HepG2 (cell line): ENCODE data around the gene CYBRD1. TPM values are rescaled to one million over a fixed set of nuclear protein-coding genes. Genes with fewer than 3 reads are reported as not detected.

Experiments used
- ATAC-seq: fragments of 200-7000 bp; cut with Tn5 transposase; 3 replicates; pipeline ENCODE4 v1.9.1; 2020; ENCODE audit warnings: mild to moderate bottlenecking, moderate library complexity
- BruUV-seq: library from RNA; stranded (reverse); fragments of 400-500 nt; replicated peaks from 2 replicates; lab custom pipeline; 2021; lab: Mats Ljungman, UMichigan
- CTCF ChIA-PET: fragments of 300-600 bp; formaldehyde crosslinking; extraction: SDS; loops from one replicate; lab custom pipeline; 2021; ENCODE audit warnings: low total read pairs, inconsistent platforms, low intra/inter-chr PET ratio; lab: Yijun Ruan, JAX
- POLR2A ChIA-PET: fragments of 350-600 bp; sonication (Branson Sonifier 250); formaldehyde crosslinking; loops from one replicate; lab custom pipeline; 2020; ENCODE audit warnings: antibody characterized with exemption, inconsistent platforms; lab: Yijun Ruan, JAX
- DNase-seq: peaks from one replicate; pipeline ENCODE4 v3.0.0-alpha.2; 2015; ENCODE audit warnings: low spot score
- FAIRE-seq: peaks from 3 replicates; lab custom pipeline; 2011; peaks lifted over from hg19 to GRCh38; lab: Jason Lieb, UNC
- H2AFZ ChIP-seq: one replicate; pipeline ENCODE4 v1.6.1; 2011; ENCODE audit warnings: low read length, inconsistent platforms
- H3K27ac ChIP-seq: fragments of 300-600 bp; 3 replicates; pipeline ENCODE4 v1.8.0; 2011; ENCODE audit warnings: mixed run types, mild to moderate bottlenecking, mixed read lengths, low read length, inconsistent platforms; ENCODE audit not compliant: insufficient read depth; ENCODE audit errors: extremely low read length
- H3K27me3 ChIP-seq, 2 experiments: fragments of 200-600 bp in 1 of 2; 2 replicates in 1 of 2; 3 replicates in 1 of 2; pipeline versions ENCODE4 v1.6.0 to v1.8.0; 2011; ENCODE audit warnings: low read length in 2 of 2, mild to moderate bottlenecking in 2 of 2, moderate library complexity in 2 of 2, inconsistent platforms in 1 of 2; ENCODE audit not compliant: insufficient read depth in 2 of 2, control insufficient read depth in 1 of 2
- H3K36me3 ChIP-seq, 2 experiments: fragments of 200-600 bp in 1 of 2; replicated peaks in 1 of 2; 2 replicates in 1 of 2; 3 replicates in 1 of 2; pipeline versions ENCODE4 v1.5.1 to v1.8.0; 2011; ENCODE audit warnings: low read length in 2 of 2, inconsistent platforms in 1 of 2; ENCODE audit not compliant: insufficient read depth in 2 of 2, control insufficient read depth in 1 of 2
- H3K4me1 ChIP-seq: 2 replicates; pipeline ENCODE4 v1.5.1; 2012; ENCODE audit warnings: low read length, inconsistent platforms; ENCODE audit not compliant: insufficient read depth
- H3K4me2 ChIP-seq: 2 replicates; pipeline ENCODE4 v1.6.0; 2011; ENCODE audit warnings: low read depth, low read length, inconsistent platforms
- H3K4me3 ChIP-seq, 3 experiments: fragments of 200-600 bp in 1 of 3; sonication (generic), shearing (Covaris generic) in 1 of 3; replicated peaks in 1 of 3; 2 replicates each; pipeline ENCODE4 v1.5.1; 2011 to 2016; ENCODE audit warnings: low read length in 3 of 3, inconsistent platforms in 2 of 3, low read depth in 2 of 3, mild to moderate bottlenecking in 2 of 3, control low read depth in 1 of 3, mixed read lengths in 1 of 3; ENCODE audit not compliant: insufficient read depth in 1 of 3
- H3K79me2 ChIP-seq: one replicate; pipeline ENCODE4 v1.6.1; 2011; ENCODE audit warnings: low read length, inconsistent platforms; ENCODE audit not compliant: insufficient read depth
- H3K9ac ChIP-seq: 2 replicates; pipeline ENCODE4 v1.6.0; 2011; ENCODE audit warnings: mild to moderate bottlenecking, low read depth, low read length, inconsistent platforms; ENCODE audit not compliant: insufficient read depth
- H3K9me3 ChIP-seq: 2 replicates; pipeline ENCODE4 v1.5.1; 2012; ENCODE audit warnings: mild to moderate bottlenecking, low read length
- H4K20me1 ChIP-seq: 2 replicates; pipeline ENCODE4 v1.6.0; 2011; ENCODE audit warnings: inconsistent platforms, mild to moderate bottlenecking, low read length, moderate library complexity; ENCODE audit not compliant: insufficient read depth
- CBX2 ChIP-seq, 2 experiments: fragments of 200-600 bp in 1 of 2; sonication (generic); formaldehyde crosslinking in 1 of 2; IDR thresholded peaks; 2 replicates each; pipeline versions ENCODE4 v1.7.0 to v1.8.1; 2018 to 2022; ENCODE audit warnings: low read depth in 2 of 2, low read length in 1 of 2, mild to moderate bottlenecking in 1 of 2, missing genetic modification reagents in 1 of 2
- GRHL1 ChIP-seq: sonication (generic); formaldehyde crosslinking; conservative IDR thresholded peaks from 2 replicates; pipeline ENCODE4 v1.8.0; 2022; ENCODE audit warnings: missing genetic modification reagents
- IRF9 ChIP-seq: sonication (generic); formaldehyde crosslinking; IDR thresholded peaks from 2 replicates; pipeline ENCODE4 v1.8.0; 2022; ENCODE audit warnings: missing genetic modification reagents, mild to moderate bottlenecking, borderline replicate concordance
- POGZ ChIP-seq: sonication (generic); formaldehyde crosslinking; IDR thresholded peaks from 2 replicates; pipeline ENCODE4 v1.4.0; 2020; ENCODE audit warnings: mild to moderate bottlenecking, missing genetic modification reagents
- SIN3B ChIP-seq: fragments of 150-350 bp; IDR thresholded peaks from 2 replicates; pipeline ENCODE4 v1.6.1; 2014; ENCODE audit warnings: low read length
- TBX2 ChIP-seq: sonication (generic); formaldehyde crosslinking; IDR thresholded peaks from 2 replicates; pipeline ENCODE4 v1.5.0; 2020; ENCODE audit warnings: missing genetic modification reagents, mild to moderate bottlenecking, borderline replicate concordance
- ZNF496 ChIP-seq: sonication (generic); formaldehyde crosslinking; IDR thresholded peaks from 2 replicates; pipeline ENCODE4 v1.8.1; 2023; ENCODE audit warnings: mild to moderate bottlenecking, moderate library complexity, missing genetic modification reagents; ENCODE audit not compliant: insufficient replicate concordance
- ZNF770 ChIP-seq: sonication (generic); formaldehyde crosslinking; IDR thresholded peaks from 2 replicates; pipeline ENCODE4 v1.5.0; 2020; ENCODE audit warnings: mild to moderate bottlenecking, missing genetic modification reagents
- ZSCAN21 ChIP-seq: sonication (generic); formaldehyde crosslinking; IDR thresholded peaks from 2 replicates; pipeline ENCODE4 v1.8.0; 2022; ENCODE audit warnings: mild to moderate bottlenecking, missing genetic modification reagents, moderate library complexity, borderline replicate concordance
- ZUFSP ChIP-seq: sonication (generic); formaldehyde crosslinking; IDR thresholded peaks from 2 replicates; pipeline ENCODE4 v1.9.0; 2021; ENCODE audit warnings: missing genetic modification reagents, mild to moderate bottlenecking, borderline replicate concordance
- WGBS: methylation state at CpG from one replicate; pipeline ENCODE4 v1.1.6; 2017; ENCODE audit warnings: low lambda C conversion rate; 5-methylcytosine and 5-hydroxymethylcytosine counted together
- in situ Hi-C: cut with HindIII; loops from 2 replicates; pipeline ENCODE4 v1.10.0; 2017; ENCODE audit warnings: low pct_unique_long_range_greater_than_20kb; ENCODE audit not compliant: extremely low pct_ligation_motif_present
- intact Hi-C: fragments of 100-400 bp; cut with micrococcal nuclease; formaldehyde crosslinking; loops from one replicate; pipeline ENCODE4 v1.10.0; 2022; ENCODE audit not compliant: unreplicated experiment
- polyA plus RNA-seq, 8 experiments: library from polyadenylated mRNA; depleted of rRNA in 3 of 8; stranded (reverse) in 7 of 8; unstranded in 1 of 8; fragments of >200 nt; fragmentation: Illumina TruSeq in 4 of 8; extraction: Trizol in 4 of 8; gene quantifications; 2 replicates each; pipeline versions ENCODE4 v1.2.1 to v1.2.3, GENCODE V29; 2011 to 2016; ENCODE audit warnings: low read depth in 4 of 8, missing spikeins in 1 of 8, mixed read lengths in 1 of 8; ENCODE audit not compliant: insufficient read depth in 1 of 8
- total RNA-seq, 5 experiments: library from RNA; depleted of rRNA; stranded (reverse); fragments of >200 nt; fragmentation: Illumina TruSeq; extraction: Trizol; gene quantifications; 2 replicates each; pipeline ENCODE4 v1.2.3, GENCODE V29; 2016; ENCODE audit warnings: low read depth in 1 of 5

Gene CYBRD1
- total and polyA plus RNA-seq, 2 of the 13 experiments (the other 11 are each of a cell fraction or from before 2014, with no cell fraction given): 0.13 to 0.42 TPM

GRCh38 chr2:171521361-171522051, 768 bp upstream of the CYBRD1 start (continued):
- TF ChIP-seq ZUFSP (CRISPR knock-in tag) (no peak), ZNF770 (CRISPR knock-in tag) (no peak), POGZ (no peak)
- TF ChIP-seq, all 625 proteins: peak for 2

- POLR2A ChIA-PET: no interaction called here
- TF ChIP-seq ZNF496 (CRISPR knock-in tag): no peak
- no peak for TF ChIP-seq ZSCAN21 (CRISPR knock-in tag)
- no peak for TF ChIP-seq CBX2 (IDR thresholded peaks at IDR 0.05; ENCODE audit: low read depth, low read length)
- TF ChIP-seq CBX2 (CRISPR knock-in tag; IDR thresholded peaks at IDR 0.05; ENCODE audit: low read depth): peak; percentile 65; the same call in 1 of the 2 replicates
- no peak for TF ChIP-seq GRHL1
- no peak for TF ChIP-seq SIN3B
- 0 out of 2 replicates have a peak, but pooled peaks have one; percentile 45 for TF ChIP-seq IRF9
- TF ChIP-seq TBX2: 0 out of 2 replicates have a peak, but pooled peaks have one; percentile 38
Measured at GRCh38 chr2:171522788-171523087, 464 bp downstream of the CYBRD1 start.

More at GRCh38 chr2:171522788-171523087, 464 bp downstream of the CYBRD1 start:
- Histone ChIP-seq H3K79me2 (no peaks in the 10 kb centered on the region), H3K9me3 (no peaks in the 10 kb centered on the region), H3K27me3 (peaks cover 7 to 64% of the 10 kb centered on the region in 2 experiments; a peak in 3 of 5 replicates), H3K4me1 (peaks cover 20% of the 10 kb centered on the region), H4K20me1 (no peaks in the 10 kb centered on the region), H3K4me3 (peak overlapping the region; percentile 72 to 87 (median 73)), H3K9ac (no peak overlapping the region), H3K36me3 (no peaks in the 10 kb centered on the region), H3K4me2 (peak overlapping the region; percentile 99), H2AFZ (no peak overlapping the region), H3K27ac (no peak overlapping the region)
- WGBS: 10% methylated on average over 2 of the region's 29 CpGs
- intact Hi-C loops (no loop called here), in situ Hi-C loops (no loop called here)
- FAIRE-seq (no peak), ATAC-seq (peak; percentile 77), DNase-seq (no peak)
- no TSS peak for BruUV-seq
- CTCF ChIA-PET: no interaction called here
